Right lobe of liver (tissue), 4 donors: ENCODE results near the gene STKLD1.

ENCODE experiments used
- POLR2A ChIP-seq: fragments of 450-650 bp; IDR thresholded peaks from one replicate; pipeline ENCODE4 v1.6.1; 2017; ENCODE audit warnings: antibody characterized with exemption, mild to moderate bottlenecking
- TF ChIP-seq, protein P1 (sequence below), 4 donors: fragments of 200-600 bp in 3 of 4; fragments of 450-650 bp in 1 of 4; IDR thresholded peaks; one replicate each; pipeline versions ENCODE4 v1.5.1 to v1.8.0; 2016 to 2022; ENCODE audit warnings: antibody characterized with exemption in 4 of 4, mild to moderate bottlenecking in 2 of 4
- donor health status: DM: no; HTN: no; CAD: no.
- donor health status: DM: no; HTN: no; CAD: no.
- donor health status: DM: no; HTN: yes; CAD: no.

DNA sequence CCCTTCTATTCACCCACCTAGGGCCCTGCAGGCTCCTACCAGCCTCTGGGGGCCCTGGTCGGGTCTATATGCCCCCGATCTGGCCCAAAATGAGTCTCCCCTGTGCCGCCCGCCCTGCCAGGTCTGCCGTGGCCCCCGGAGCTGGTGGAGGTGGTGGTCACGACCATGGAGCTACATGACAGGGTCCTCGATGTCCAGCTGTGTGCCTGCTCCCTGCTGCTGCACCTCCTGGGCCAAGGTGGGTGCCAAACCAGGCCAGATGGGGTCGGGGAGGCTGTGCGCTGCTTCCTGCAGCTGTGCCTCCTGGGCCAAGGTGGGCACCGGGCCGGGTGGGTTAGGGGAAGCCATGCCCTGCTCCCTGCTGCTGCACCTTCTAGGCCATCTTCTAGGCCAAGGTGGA lies 24.1 kb downstream of the STKLD1 start:
- TF ChIP-seq, protein P1, sequence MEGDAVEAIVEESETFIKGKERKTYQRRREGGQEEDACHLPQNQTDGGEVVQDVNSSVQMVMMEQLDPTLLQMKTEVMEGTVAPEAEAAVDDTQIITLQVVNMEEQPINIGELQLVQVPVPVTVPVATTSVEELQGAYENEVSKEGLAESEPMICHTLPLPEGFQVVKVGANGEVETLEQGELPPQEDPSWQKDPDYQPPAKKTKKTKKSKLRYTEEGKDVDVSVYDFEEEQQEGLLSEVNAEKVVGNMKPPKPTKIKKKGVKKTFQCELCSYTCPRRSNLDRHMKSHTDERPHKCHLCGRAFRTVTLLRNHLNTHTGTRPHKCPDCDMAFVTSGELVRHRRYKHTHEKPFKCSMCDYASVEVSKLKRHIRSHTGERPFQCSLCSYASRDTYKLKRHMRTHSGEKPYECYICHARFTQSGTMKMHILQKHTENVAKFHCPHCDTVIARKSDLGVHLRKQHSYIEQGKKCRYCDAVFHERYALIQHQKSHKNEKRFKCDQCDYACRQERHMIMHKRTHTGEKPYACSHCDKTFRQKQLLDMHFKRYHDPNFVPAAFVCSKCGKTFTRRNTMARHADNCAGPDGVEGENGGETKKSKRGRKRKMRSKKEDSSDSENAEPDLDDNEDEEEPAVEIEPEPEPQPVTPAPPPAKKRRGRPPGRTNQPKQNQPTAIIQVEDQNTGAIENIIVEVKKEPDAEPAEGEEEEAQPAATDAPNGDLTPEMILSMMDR (IDR thresholded peaks at IDR 0.05) = no peak
- TF ChIP-seq POLR2A = no peak
